22Rv1 (cell line): ENCODE measurements around the gene HGFAC.

Experiments
- H3K27ac ChIP-seq: fragments of 450-650 bp; 2 replicates; pipeline ENCODE4 v1.5.1; 2017
- ZFX ChIP-seq: fragments of 450-650 bp; IDR thresholded peaks from 2 replicates; pipeline ENCODE4 v1.6.1; 2017; ENCODE audit warnings: antibody characterized with exemption, borderline replicate concordance
- TF ChIP-seq, protein P1 (sequence below): fragments of 450-650 bp; IDR thresholded peaks from 2 replicates; pipeline ENCODE4 v1.5.1; 2017; ENCODE audit warnings: mild to moderate bottlenecking

The HGFAC gene

DNA sequence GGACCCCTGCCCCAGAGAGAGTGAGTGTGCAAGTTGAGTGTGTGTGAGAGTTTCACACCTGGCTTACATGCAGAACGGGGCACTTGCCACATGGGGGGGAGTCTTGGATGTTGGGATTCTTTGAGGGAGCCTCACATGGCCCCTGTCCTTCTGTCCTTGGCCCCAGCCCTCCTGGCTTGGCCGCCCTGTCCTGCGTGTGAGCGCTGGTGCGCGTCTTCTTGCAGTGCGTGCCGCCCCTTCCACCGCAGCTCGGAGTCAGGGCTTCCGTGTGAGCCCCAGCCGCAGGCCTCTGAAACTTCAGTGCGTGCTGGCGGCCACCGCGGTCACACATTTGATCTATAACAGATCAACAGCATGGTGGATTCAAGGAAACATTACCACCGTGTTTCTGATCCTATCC is 30.1 kb upstream of the HGFAC start:
- H3K27ac ChIP-seq, result no peak overlapping the region
- TF ChIP-seq ZFX, result no peak
- TF ChIP-seq, protein P1, sequence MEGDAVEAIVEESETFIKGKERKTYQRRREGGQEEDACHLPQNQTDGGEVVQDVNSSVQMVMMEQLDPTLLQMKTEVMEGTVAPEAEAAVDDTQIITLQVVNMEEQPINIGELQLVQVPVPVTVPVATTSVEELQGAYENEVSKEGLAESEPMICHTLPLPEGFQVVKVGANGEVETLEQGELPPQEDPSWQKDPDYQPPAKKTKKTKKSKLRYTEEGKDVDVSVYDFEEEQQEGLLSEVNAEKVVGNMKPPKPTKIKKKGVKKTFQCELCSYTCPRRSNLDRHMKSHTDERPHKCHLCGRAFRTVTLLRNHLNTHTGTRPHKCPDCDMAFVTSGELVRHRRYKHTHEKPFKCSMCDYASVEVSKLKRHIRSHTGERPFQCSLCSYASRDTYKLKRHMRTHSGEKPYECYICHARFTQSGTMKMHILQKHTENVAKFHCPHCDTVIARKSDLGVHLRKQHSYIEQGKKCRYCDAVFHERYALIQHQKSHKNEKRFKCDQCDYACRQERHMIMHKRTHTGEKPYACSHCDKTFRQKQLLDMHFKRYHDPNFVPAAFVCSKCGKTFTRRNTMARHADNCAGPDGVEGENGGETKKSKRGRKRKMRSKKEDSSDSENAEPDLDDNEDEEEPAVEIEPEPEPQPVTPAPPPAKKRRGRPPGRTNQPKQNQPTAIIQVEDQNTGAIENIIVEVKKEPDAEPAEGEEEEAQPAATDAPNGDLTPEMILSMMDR, result no peak

DNA sequence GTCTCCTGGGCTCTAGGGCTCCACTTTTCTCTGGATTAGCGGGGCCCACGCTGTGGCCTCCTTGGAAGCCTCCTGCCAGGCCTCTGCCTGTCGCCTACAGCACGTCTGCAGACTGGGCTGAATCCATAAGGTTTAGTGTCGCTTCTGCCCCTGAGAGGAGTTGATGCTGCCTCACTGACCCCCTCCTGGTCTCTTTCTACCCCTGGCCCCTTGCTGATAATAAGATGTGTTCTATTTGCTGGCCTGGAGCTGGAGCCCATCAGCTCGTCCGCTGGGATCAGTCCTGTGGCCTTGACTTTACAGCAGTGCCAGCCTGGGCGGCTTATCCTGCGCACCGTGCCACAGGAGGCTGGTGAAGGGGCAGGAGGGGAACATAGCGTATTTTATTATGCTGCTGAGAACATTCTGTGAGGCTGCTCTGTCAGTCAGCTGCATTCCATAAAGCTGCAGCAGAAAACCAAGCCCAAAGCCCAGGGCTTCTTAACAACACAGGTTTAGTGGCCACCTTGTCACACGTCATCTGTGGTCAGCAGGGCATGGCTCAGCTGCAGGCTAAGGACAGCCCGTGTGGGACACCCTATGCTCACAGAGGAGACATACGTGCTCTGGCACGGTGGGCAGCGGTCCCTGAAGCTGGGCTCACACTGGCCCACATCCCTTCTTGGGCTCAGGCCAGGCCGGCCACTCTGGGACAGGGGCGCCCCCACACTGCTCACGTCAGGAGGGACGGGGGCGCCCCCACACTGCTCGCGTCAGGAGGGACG is 29.3 kb upstream of the HGFAC start:
- H3K27ac ChIP-seq, result no peak overlapping the region

DNA sequence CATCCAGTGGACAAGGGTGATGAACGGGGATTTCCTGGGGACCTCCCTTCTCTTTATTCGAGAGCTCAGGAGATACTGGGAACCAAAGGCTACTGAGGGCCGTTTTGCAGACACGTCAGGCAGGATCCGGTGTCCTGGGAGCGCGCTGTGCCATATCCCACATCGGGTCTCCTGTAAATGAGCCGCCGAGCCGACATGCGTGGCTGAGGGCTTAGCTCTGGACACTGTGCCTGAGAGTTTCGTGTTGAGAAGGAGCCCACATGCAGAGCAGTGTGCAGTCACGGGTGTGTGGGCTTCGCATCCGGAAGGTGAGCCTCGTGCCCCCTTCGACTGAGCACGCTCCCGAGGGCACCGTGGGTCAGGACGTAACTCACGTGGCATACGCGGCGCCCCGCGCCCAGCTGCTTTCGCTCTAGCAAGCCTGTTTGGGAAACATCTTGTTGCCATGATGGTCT is 28.5 kb upstream of the HGFAC start:
- no peak overlapping the region for H3K27ac ChIP-seq

More for the DNA sequence above, 29.3 kb upstream of the HGFAC start:
- TF ChIP-seq ZFX, result no peak
- TF ChIP-seq, protein P1, result no peak

DNA sequence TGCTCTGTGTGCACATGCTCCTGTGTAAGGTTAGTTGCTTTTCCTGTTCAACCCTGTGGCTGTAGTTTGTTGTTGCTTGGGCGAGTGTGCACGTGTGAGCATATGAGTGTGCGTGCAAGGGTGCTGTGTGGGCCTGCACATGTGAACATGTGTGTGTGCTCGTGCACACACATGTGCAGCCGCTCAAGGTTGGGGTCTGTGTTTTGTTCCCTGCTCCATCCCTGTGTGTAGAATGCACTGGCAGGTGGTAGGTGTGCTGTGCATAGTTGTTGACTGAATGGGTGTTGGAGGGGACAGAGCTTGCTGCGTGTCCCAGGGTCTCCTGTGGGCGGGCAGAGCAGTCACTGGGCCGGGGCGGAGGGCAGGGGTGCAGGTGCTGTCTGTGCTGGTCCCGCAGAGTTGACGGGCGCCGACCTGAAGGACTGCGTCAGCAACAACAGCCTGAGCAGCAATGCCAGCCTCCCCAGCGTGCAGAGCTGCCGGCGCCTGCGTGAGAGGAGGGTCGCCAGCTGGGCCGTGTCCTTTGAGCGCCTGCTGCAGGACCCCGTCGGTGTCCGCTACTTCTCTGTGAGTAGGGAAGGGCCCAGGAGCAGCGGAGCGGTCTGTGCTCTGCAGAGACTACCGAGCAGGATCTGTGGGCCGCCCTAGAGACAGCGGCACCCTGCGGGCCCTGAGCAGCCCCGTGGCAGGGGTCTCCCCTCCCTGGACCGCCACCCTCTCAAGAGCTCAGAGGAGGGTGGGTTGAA is 27.9 kb upstream of the HGFAC start:
- no peak overlapping the region for H3K27ac ChIP-seq
- TF ChIP-seq, protein P1, result no peak
- no peak for TF ChIP-seq ZFX

More for the DNA sequence above, 28.5 kb upstream of the HGFAC start:
- no peak for TF ChIP-seq ZFX
- TF ChIP-seq, protein P1, result no peak

DNA sequence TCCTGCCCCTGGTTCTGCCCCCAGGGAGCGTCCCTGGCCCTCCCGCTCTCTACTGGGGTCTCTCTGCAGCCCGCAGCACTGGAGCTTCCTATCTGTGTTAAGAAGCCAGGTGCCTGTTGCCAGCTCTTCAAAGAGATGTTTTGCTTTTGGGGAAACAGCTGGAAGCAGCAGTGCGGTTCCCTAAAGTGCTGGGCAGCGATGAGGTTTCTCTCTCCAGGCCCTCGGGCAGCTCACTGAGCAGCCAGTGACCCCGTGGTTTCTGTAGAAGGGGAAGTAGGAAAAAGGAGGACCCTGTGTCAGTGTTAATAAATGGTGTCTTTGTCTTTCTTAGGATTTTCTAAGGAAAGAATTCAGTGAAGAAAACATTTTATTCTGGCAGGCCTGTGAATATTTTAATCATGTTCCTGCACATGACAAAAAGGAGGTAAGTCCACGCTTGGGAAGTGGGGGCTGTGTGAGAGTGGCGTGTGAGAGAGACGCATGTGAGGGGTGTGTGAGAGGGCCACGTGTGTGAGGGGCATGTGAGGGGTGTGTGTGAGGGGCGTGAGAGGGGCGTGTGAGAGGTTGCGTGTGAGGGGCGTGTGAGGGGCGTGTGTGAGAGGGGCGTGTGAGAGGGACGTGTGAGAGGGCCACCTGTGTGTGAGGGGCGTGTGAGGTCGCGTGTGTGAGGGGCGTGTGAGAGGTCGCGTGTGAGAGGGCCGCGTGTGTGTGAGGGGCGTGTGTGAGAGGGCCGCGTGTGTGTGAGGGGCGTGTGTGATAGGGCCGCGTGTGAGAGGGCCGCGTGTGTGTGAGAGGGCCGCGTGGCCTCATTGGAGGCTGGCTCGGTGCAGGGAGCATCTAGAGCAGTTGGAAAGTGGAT is 27.1 kb upstream of the HGFAC start:
- H3K27ac ChIP-seq, result no peak overlapping the region
- TF ChIP-seq, protein P1, result no peak
- TF ChIP-seq ZFX, result no peak

DNA sequence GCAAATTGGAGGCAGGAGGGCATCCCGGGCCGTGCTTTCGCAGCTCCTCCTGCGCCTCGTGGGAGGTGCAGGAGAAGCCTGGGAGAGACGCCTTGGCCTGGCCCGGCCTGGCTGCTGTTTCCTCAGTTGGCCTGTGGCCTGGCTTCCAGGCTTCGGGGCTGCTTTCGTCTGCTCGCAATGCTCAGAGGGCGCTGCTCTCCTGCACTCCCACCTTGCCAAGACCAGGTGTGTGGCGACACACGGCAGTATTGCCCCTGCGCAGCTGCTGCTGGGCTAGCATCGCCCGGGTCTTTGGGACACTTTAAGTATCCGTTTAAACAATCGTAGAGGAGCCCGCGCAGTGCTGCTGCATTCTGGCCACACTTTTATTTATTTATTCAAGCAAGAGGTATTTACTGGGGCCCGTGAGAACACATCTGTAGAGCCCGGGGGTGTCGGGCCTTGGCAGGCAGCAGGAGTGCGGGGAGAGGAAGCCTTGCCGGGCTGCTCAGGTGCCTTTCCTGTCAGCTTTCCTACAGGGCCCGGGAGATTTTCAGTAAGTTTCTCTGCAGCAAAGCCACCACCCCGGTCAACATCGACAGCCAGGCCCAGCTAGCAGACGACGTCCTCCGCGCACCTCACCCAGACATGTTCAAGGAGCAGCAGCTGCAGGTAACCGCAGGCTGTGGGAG is 26.2 kb upstream of the HGFAC start:
- TF ChIP-seq, protein P1, result no peak
- no peak for TF ChIP-seq ZFX
- no peak overlapping the region for H3K27ac ChIP-seq
